DND-41 (cell line): ENCODE measurements around the gene PGAM2.
A peak's percentile ranks its signal among the peaks of the same experiment; 100 is the strongest.

Experiments used
- ATAC-seq: fragments of 200-7000 bp; cut with Tn5 transposase; 3 replicates; pipeline ENCODE4 v1.9.1; 2021; ENCODE audit warnings: low read depth; ENCODE audit not compliant: insufficient read depth
- DNase-seq: peaks from one replicate; pipeline ENCODE4 v3.0.0-alpha.2; 2020
- H2AFZ ChIP-seq: 2 replicates; pipeline ENCODE4 v1.6.0; 2012; ENCODE audit warnings: low read depth, low read length
- H3K27ac ChIP-seq: 2 replicates; pipeline ENCODE4 v1.5.1; 2012; ENCODE audit warnings: low read length, inconsistent platforms
- H3K27me3 ChIP-seq: fragments of 200-600 bp; sonication (generic); 2 replicates; pipeline ENCODE4 v1.6.0; 2012; ENCODE audit warnings: low read length, mild to moderate bottlenecking, inconsistent platforms; ENCODE audit not compliant: insufficient read depth, poor library complexity
- H3K36me3 ChIP-seq: 2 replicates; pipeline ENCODE4 v1.5.1; 2012; ENCODE audit warnings: low read length, inconsistent platforms; ENCODE audit not compliant: insufficient read depth
- H3K4me1 ChIP-seq: 2 replicates; pipeline ENCODE4 v1.5.1; 2012; ENCODE audit warnings: mild to moderate bottlenecking, low read length; ENCODE audit not compliant: insufficient read depth
- H3K4me2 ChIP-seq: 2 replicates; pipeline ENCODE4 v1.6.0; 2012; ENCODE audit warnings: mild to moderate bottlenecking, moderate library complexity, low read length, inconsistent platforms; ENCODE audit not compliant: insufficient read depth
- H3K4me3 ChIP-seq, 2 experiments: fragments of 200-600 bp in 1 of 2; shearing (Covaris generic) in 1 of 2; 2 replicates each; pipeline ENCODE4 v1.5.1; 2012 to 2016; ENCODE audit warnings: inconsistent platforms in 2 of 2, low read length in 2 of 2, mild to moderate bottlenecking in 2 of 2, low read depth in 1 of 2, moderate library complexity in 1 of 2
- H3K79me2 ChIP-seq: 2 replicates; pipeline ENCODE4 v1.6.0; 2012; ENCODE audit warnings: low read length, inconsistent platforms; ENCODE audit not compliant: insufficient read depth
- H3K9ac ChIP-seq: 2 replicates; pipeline ENCODE4 v1.6.0; 2012; ENCODE audit warnings: low read depth, mild to moderate bottlenecking, inconsistent platforms, low read length, moderate library complexity
- H3K9me3 ChIP-seq: 2 replicates; pipeline ENCODE4 v1.5.1; 2012; ENCODE audit warnings: low read length, moderate library complexity, mild to moderate bottlenecking, inconsistent platforms; ENCODE audit not compliant: insufficient read depth, severe bottlenecking
- H4K20me1 ChIP-seq: 2 replicates; pipeline ENCODE4 v1.6.0; 2012; ENCODE audit warnings: low read length; ENCODE audit not compliant: insufficient read depth
- EZH2 ChIP-seq: IDR thresholded peaks from 3 replicates; pipeline ENCODE4 v1.6.1; 2012; ENCODE audit warnings: borderline replicate concordance, low read depth, mild to moderate bottlenecking, moderate library complexity, low read length, inconsistent platforms; ENCODE audit not compliant: severe bottlenecking
- TF ChIP-seq, protein P1 (sequence below): IDR thresholded peaks from 2 replicates; pipeline ENCODE4 v1.5.1; 2012; ENCODE audit warnings: borderline replicate concordance, low read length, moderate library complexity, mild to moderate bottlenecking; ENCODE audit not compliant: poor library complexity, severe bottlenecking; ENCODE audit errors: extremely low read depth

Gene PGAM2

DNA sequence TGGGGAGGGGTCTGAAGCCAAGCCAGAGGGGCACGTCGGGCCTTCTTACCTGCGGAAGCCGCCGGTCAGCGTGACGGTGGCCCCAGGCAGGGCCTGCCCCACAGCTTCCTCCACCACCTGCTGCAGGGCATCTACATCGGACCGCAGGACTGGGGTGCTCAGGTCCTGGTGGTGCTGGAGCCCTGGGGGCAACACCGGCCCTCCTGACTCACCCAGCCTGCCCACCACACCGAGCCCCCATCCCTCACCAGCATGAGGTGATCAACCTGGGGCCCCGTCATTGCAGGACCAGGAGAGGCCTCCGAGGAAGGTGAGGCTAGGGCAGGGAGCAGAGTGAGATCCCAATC, 9.0 kb upstream of the PGAM2 start:
- Histone ChIP-seq H3K4me1 (peaks cover 19% of the 10 kb centered on the region), H4K20me1 (peaks cover 9% of the 10 kb centered on the region; the same call in 1 of the 2 replicates), H3K36me3 (peaks cover 72% of the 10 kb centered on the region), H3K79me2 (0 out of 2 replicates have a peak, but pooled peaks cover 6% of the 10 kb centered on the region), H3K27ac (no peak overlapping the region), H2AFZ (no peak overlapping the region), H3K9ac (no peak overlapping the region), H3K27me3 (no peaks in the 10 kb centered on the region), H3K9me3 (no peaks in the 10 kb centered on the region), H3K4me2 (no peak overlapping the region), H3K4me3 (no peak overlapping the region)
- TF ChIP-seq EZH2, result no peak
- TF ChIP-seq, protein P1, sequence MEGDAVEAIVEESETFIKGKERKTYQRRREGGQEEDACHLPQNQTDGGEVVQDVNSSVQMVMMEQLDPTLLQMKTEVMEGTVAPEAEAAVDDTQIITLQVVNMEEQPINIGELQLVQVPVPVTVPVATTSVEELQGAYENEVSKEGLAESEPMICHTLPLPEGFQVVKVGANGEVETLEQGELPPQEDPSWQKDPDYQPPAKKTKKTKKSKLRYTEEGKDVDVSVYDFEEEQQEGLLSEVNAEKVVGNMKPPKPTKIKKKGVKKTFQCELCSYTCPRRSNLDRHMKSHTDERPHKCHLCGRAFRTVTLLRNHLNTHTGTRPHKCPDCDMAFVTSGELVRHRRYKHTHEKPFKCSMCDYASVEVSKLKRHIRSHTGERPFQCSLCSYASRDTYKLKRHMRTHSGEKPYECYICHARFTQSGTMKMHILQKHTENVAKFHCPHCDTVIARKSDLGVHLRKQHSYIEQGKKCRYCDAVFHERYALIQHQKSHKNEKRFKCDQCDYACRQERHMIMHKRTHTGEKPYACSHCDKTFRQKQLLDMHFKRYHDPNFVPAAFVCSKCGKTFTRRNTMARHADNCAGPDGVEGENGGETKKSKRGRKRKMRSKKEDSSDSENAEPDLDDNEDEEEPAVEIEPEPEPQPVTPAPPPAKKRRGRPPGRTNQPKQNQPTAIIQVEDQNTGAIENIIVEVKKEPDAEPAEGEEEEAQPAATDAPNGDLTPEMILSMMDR, result no peak
- DNase-seq (no peak), ATAC-seq (no peak)

DNA sequence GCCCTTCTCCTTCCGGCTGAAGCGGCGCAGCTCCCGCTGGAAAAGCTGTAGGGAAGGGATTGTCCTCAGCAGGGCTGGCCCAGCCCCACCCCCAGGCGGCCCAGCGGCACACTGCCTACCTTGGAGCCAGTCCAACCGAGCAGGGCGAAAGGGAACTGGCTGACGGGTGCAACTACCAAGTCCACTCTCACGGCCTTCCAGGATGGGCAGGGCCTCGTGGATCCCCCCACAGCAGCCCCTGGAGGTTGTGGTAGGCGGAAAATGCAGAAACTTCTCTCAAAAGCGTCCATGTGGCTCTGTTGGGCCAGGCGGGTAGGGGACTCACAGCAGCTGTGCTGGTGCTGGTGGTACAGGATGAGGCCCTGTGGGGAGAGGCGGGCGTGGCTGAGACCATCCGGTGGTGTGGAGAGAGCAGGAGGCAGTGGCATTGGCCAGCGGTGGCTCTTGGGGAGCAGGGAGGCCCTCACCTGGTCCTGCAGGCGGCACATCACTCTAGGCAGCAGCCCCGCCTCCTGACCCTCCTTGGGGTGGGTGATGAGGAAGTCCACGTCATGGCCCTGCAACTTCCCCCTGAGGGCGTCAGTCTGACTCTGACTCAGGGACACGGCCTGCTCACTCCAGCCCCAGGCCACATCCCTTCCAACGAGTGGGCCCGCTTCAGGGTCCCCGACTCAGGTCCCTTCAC, 8.4 kb upstream of the PGAM2 start:
- no peak overlapping the region for H3K4me3 ChIP-seq
- peaks cover 67% of the 10 kb centered on the region for H3K36me3 ChIP-seq
- no peak overlapping the region for H3K9ac ChIP-seq
- H3K27ac ChIP-seq, result no peak overlapping the region
- no peak overlapping the region for H3K4me2 ChIP-seq
- 0 out of 2 replicates have a peak, but pooled peaks cover 6% of the 10 kb centered on the region for H3K79me2 ChIP-seq
- H4K20me1 ChIP-seq, result peaks cover 8% of the 10 kb centered on the region; the same call in 1 of the 2 replicates
- H2AFZ ChIP-seq, result no peak overlapping the region
- ATAC-seq (no peak), DNase-seq (no peak)
- no peaks in the 10 kb centered on the region for H3K9me3 ChIP-seq
- TF ChIP-seq, protein P1, result no peak
- TF ChIP-seq EZH2, result no peak
- H3K27me3 ChIP-seq, result no peaks in the 10 kb centered on the region
- peaks cover 14% of the 10 kb centered on the region for H3K4me1 ChIP-seq

DNA sequence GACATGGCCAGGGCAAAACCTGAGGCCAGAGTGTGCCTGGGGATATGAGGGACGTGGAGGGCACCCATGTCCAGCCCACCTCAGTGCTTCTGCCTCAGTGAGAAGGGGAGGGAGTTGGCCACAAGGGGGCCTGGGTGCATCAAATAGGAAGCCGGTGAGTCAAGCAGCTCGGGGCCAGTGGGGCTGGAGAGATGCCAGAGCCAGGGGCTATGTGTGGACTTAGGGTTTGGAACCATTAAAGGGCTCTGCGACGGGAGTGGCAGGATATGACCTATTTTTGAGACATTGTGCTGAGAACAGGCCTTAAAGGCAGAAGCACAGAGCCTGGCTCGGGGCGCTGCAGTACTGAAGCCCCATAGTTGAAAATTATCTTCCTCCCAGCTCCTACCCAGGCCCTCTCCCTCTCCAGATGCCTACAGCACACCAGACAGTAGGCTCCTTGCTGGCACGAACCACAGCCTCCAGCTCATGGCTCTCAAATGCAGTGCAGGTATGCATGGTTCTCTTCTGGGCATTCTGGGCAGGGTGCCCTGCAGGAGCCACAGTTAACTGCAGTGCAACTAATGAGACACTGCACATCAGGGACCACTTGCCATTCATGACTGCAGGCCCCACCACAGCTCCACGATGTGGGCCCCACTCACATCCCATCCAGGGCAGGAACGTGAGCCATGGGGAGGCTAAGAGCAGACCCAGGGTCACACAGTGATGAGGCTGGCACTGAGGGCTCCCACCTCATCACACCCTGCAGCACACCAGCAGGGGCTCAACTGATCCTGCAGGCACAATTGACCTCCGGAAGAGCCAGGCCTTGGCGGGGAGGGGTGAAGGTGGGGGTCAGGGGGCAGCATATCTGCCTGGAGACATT, 7.2 kb upstream of the PGAM2 start:
- H3K79me2 ChIP-seq, result no peaks in the 10 kb centered on the region
- H3K4me2 ChIP-seq, result no peak overlapping the region; the same call in 1 of the 2 replicates
- peak overlapping the region; percentile 39; the same call in 1 of the 2 replicates for H3K27ac ChIP-seq
- H3K9ac ChIP-seq, result no peak overlapping the region
- H2AFZ ChIP-seq, result no peak overlapping the region
- no peak overlapping the region for H3K4me3 ChIP-seq
- TF ChIP-seq, protein P1, result peak; percentile 76
- no peak for TF ChIP-seq EZH2
- ATAC-seq (peak; percentile 63), DNase-seq (peak; percentile 67)
- peaks cover 55% of the 10 kb centered on the region for H3K36me3 ChIP-seq
- H3K4me1 ChIP-seq, result peaks cover 2% of the 10 kb centered on the region
- peaks cover 3% of the 10 kb centered on the region; the same call in 1 of the 2 replicates for H4K20me1 ChIP-seq
- H3K9me3 ChIP-seq, result no peaks in the 10 kb centered on the region
- no peaks in the 10 kb centered on the region for H3K27me3 ChIP-seq
